Measurements from ENCODE around the gene SEC11C. TPM values are rescaled to one million over a fixed set of nuclear protein-coding genes. Genes with fewer than 3 reads are reported as not detected.

The SEC11C gene
- total and polyA plus RNA-seq, 9 of the 15 experiments (the other 6 are each of a cell fraction or from before 2014, with no cell fraction given) = 22.0 to 71.3 (median 36.5) TPM

DNA sequence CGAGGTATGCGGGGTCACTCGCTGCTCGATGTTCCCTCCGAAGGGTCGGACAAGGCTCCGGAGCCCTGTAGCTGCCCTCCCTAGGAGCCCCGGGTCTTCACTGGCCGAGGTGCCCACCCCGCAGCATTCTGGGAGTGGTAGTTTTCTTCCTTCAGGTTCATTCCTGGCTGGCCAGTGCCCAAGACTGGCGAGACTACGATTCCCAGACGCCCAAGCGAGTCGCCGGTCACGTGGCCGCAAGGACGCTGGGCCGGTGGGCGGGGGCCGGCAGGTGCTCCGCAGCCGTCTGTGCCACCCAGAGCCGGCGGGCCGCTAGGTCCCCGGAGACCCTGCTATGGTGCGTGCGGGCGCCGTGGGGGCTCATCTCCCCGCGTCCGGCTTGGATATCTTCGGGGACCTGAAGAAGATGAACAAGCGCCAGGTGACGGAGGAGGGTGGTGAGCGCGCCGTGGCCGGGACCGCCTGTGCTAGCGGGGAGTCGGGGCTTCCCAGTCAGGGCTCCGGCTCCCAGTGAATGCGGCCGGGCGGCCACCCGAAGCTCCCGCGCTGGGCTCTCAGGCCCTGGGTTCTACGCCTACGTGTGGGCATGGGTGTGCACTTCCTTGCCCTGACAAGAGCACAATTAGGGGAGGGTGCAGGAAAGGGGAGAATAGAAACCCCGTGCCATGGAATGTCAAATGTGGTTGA is at the start of gene SEC11C (continued):
- TF ChIP-seq, protein P1, sequence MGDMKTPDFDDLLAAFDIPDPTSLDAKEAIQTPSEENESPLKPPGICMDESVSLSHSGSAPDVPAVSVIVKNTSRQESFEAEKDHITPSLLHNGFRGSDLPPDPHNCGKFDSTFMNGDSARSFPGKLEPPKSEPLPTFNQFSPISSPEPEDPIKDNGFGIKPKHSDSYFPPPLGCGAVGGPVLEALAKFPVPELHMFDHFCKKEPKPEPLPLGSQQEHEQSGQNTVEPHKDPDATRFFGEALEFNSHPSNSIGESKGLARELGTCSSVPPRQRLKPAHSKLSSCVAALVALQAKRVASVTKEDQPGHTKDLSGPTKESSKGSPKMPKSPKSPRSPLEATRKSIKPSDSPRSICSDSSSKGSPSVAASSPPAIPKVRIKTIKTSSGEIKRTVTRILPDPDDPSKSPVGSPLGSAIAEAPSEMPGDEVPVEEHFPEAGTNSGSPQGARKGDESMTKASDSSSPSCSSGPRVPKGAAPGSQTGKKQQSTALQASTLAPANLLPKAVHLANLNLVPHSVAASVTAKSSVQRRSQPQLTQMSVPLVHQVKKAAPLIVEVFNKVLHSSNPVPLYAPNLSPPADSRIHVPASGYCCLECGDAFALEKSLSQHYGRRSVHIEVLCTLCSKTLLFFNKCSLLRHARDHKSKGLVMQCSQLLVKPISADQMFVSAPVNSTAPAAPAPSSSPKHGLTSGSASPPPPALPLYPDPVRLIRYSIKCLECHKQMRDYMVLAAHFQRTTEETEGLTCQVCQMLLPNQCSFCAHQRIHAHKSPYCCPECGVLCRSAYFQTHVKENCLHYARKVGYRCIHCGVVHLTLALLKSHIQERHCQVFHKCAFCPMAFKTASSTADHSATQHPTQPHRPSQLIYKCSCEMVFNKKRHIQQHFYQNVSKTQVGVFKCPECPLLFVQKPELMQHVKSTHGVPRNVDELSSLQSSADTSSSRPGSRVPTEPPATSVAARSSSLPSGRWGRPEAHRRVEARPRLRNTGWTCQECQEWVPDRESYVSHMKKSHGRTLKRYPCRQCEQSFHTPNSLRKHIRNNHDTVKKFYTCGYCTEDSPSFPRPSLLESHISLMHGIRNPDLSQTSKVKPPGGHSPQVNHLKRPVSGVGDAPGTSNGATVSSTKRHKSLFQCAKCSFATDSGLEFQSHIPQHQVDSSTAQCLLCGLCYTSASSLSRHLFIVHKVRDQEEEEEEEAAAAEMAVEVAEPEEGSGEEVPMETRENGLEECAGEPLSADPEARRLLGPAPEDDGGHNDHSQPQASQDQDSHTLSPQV (IDR thresholded peaks at IDR 0.05) = peak; percentile 71
- no peak for TF ChIP-seq NFIX (CRISPR knock-in tag; IDR thresholded peaks at IDR 0.05; ENCODE audit: low read depth)
- 0 out of 2 replicates have a peak, but pooled peaks have one; percentile 34 for TF ChIP-seq SIN3B (IDR thresholded peaks at IDR 0.05; ENCODE audit: low read depth)
- TF ChIP-seq NFIC (IDR thresholded peaks at IDR 0.05) = peak; percentile 31; the same call in 1 of the 2 replicates
- peak; percentile 90 for TF ChIP-seq ZNF766 (CRISPR knock-in tag; conservative IDR thresholded peaks at IDR 0.05)
- TF ChIP-seq GABPB1 (CRISPR knock-in tag; IDR thresholded peaks at IDR 0.05) = 0 out of 2 replicates have a peak, but pooled peaks have one; percentile 43
- TF ChIP-seq, protein P2, sequence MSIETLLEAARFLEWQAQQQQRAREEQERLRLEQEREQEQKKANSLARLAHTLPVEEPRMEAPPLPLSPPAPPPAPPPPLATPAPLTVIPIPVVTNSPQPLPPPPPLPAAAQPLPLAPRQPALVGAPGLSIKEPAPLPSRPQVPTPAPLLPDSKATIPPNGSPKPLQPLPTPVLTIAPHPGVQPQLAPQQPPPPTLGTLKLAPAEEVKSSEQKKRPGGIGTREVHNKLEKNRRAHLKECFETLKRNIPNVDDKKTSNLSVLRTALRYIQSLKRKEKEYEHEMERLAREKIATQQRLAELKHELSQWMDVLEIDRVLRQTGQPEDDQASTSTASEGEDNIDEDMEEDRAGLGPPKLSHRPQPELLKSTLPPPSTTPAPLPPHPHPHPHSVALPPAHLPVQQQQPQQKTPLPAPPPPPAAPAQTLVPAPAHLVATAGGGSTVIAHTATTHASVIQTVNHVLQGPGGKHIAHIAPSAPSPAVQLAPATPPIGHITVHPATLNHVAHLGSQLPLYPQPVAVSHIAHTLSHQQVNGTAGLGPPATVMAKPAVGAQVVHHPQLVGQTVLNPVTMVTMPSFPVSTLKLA (conservative IDR thresholded peaks at IDR 0.05) = peak in 1 of 2 experiments; percentile 76; a peak in 3 of 4 replicates
- TF ChIP-seq MEF2D (tag; conservative IDR thresholded peaks at IDR 0.05; ENCODE audit: low read depth) = no peak
- peak; percentile 88; the same call in 1 of the 2 replicates for TF ChIP-seq TOE1 (IDR thresholded peaks at IDR 0.05; ENCODE audit: borderline replicate concordance)
- TF ChIP-seq TOE1 (CRISPR knock-in tag; IDR thresholded peaks at IDR 0.05; ENCODE audit: borderline replicate concordance, low read depth) = no peak
- no peak for TF ChIP-seq NR2C1 (IDR thresholded peaks at IDR 0.05)
- TF ChIP-seq NR2C1 (tag; IDR thresholded peaks at IDR 0.05) = 0 out of 2 replicates have a peak, but pooled peaks have one; percentile 50
- TF ChIP-seq SAP30 (IDR thresholded peaks at IDR 0.05; ENCODE audit: borderline replicate concordance, insufficient read depth, low read depth, low read length, poor library complexity, severe bottlenecking) = peak; percentile 55
- TF ChIP-seq, protein P3, sequence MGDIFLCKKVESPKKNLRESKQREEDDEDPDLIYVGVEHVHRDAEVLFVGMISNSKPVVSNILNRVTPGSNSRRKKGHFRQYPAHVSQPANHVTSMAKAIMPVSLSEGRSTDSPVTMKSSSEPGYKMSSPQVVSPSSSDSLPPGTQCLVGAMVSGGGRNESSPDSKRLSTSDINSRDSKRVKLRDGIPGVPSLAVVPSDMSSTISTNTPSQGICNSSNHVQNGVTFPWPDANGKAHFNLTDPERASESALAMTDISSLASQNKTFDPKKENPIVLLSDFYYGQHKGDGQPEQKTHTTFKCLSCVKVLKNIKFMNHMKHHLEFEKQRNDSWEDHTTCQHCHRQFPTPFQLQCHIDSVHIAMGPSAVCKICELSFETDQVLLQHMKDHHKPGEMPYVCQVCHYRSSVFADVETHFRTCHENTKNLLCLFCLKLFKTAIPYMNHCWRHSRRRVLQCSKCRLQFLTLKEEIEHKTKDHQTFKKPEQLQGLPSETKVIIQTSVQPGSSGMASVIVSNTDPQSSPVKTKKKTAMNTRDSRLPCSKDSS (IDR thresholded peaks at IDR 0.05; ENCODE audit: low read depth, partially characterized antibody) = no peak
- TF ChIP-seq NCOA2 (IDR thresholded peaks at IDR 0.05; ENCODE audit: partially characterized antibody in 2 of 2) = peak in 1 of 2 experiments; percentile 95
- no peak for TF ChIP-seq NR2C2 (CRISPR knock-in tag; IDR thresholded peaks at IDR 0.05)
- TF ChIP-seq NR2C2 (tag; IDR thresholded peaks at IDR 0.05) = peak; percentile 78
- peak in 1 of 2 experiments; percentile 35; a peak in 1 of 4 replicates for TF ChIP-seq HDAC1 (IDR thresholded peaks at IDR 0.05)
- TF ChIP-seq XRCC5 (IDR thresholded peaks at IDR 0.05; ENCODE audit: low read depth, low read length) = no peak
- TF ChIP-seq PHF8 (IDR thresholded peaks at IDR 0.05; ENCODE audit: borderline replicate concordance, low read length) = peak; percentile 63; the same call in 1 of the 2 replicates
- peak; percentile 64 for TF ChIP-seq L3MBTL2 (IDR thresholded peaks at IDR 0.05)
